ENCODE data around the gene THEMIS.

DNA sequence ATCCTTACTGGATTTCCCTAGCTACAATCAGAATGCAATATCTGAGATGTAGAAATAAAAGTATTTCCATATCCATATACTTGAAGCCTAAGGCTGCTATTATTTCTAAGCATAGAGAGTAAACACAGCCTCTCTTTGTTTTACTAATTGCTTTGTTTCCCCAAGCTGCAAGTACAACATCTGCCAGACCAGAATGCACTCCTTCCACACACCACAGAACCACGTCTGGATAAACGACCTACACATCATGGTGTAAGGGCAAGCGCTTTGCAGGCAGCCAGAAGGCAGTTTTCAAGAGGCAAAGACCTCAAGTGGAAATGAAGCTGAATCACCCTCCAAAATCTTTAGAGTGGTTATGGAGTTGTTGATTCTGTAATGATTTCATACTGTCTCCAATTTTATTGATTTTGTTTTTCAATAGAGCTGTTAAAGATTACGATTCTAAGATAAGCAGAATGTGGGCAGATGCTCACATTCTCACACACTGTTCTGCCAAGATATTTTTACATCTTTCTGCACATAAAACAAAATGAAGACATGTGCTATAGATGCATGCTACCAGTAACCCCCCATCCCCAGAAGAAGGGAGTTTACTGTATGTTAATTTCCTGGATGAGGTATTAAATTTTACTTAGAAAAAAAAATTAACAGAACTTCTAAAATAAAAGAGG is 88.8 kb downstream of the THEMIS start:
- TF ChIP-seq, protein P1, sequence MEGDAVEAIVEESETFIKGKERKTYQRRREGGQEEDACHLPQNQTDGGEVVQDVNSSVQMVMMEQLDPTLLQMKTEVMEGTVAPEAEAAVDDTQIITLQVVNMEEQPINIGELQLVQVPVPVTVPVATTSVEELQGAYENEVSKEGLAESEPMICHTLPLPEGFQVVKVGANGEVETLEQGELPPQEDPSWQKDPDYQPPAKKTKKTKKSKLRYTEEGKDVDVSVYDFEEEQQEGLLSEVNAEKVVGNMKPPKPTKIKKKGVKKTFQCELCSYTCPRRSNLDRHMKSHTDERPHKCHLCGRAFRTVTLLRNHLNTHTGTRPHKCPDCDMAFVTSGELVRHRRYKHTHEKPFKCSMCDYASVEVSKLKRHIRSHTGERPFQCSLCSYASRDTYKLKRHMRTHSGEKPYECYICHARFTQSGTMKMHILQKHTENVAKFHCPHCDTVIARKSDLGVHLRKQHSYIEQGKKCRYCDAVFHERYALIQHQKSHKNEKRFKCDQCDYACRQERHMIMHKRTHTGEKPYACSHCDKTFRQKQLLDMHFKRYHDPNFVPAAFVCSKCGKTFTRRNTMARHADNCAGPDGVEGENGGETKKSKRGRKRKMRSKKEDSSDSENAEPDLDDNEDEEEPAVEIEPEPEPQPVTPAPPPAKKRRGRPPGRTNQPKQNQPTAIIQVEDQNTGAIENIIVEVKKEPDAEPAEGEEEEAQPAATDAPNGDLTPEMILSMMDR (IDR thresholded peaks at IDR 0.05), result no peak
- no peak for TF ChIP-seq POLR2A (IDR thresholded peaks at IDR 0.05)

All from Peyer's patch (tissue), 4 donors.